K562 (cell line): ENCODE results near the gene CEBPA. TPM values are rescaled to one million over a fixed set of nuclear protein-coding genes. Genes with fewer than 3 reads are reported as not detected.
A peak's percentile ranks its signal among the peaks of the same experiment; 100 is the strongest.

Source experiments
- ATAC-seq: fragments of 200-7000 bp; cut with Tn5 transposase; 3 replicates; pipeline ENCODE4 v1.9.1; 2020; ENCODE audit warnings: moderate library complexity
- BruUV-seq: library from RNA; stranded (reverse); fragments of 400-500 nt; replicated peaks from 2 replicates; lab custom pipeline; 2021; lab: Mats Ljungman, UMichigan
- CTCF ChIA-PET: fragments of 300-600 bp; formaldehyde crosslinking; extraction: SDS; loops from one replicate; lab custom pipeline; 2021; ENCODE audit warnings: low intra/inter-chr PET ratio; lab: Yijun Ruan, JAX
- POLR2A ChIA-PET: fragments of 300-600, 350-650 bp; sonication (Branson Sonifier 250); formaldehyde crosslinking; extraction: SDS; loops from one replicate; lab custom pipeline; 2021; ENCODE audit warnings: antibody characterized with exemption, inconsistent platforms; lab: Yijun Ruan, JAX
- DNase-seq, 4 experiments: peaks; one replicate each; pipeline versions ENCODE4 v3.0.0 to v3.0.0-alpha.2; 2011 to 2018; ENCODE audit warnings: low spot score in 3 of 4, mixed read lengths in 3 of 4; ENCODE audit errors: extremely low read depth in 1 of 4
- FAIRE-seq: peaks from 2 replicates; lab custom pipeline; 2011; peaks lifted over from hg19 to GRCh38; lab: Jason Lieb, UNC
- H2AFZ ChIP-seq: 2 replicates; pipeline ENCODE4 v1.6.0; 2011; ENCODE audit warnings: low read depth, low read length, control low read depth, inconsistent platforms
- H3K27ac ChIP-seq: fragments of 200-600 bp; 3 replicates; pipeline ENCODE4 v1.8.0; 2011; ENCODE audit warnings: low read depth, mild to moderate bottlenecking, control low read depth, inconsistent platforms, low read length, moderate library complexity, mixed read lengths; ENCODE audit errors: extremely low read depth
- H3K27me3 ChIP-seq, 2 experiments: fragments of 300-600 bp in 1 of 2; 2 replicates in 1 of 2; 3 replicates in 1 of 2; pipeline versions ENCODE4 v1.6.0 to v1.8.0; 2011; ENCODE audit warnings: inconsistent platforms in 2 of 2, low read length in 2 of 2, mild to moderate bottlenecking in 1 of 2, mixed read lengths in 1 of 2, moderate library complexity in 1 of 2; ENCODE audit not compliant: control insufficient read depth in 2 of 2, insufficient read depth in 2 of 2
- H3K36me3 ChIP-seq: fragments of 300-600 bp; 3 replicates; pipeline ENCODE4 v1.8.0; 2011; ENCODE audit warnings: mild to moderate bottlenecking, low read length, inconsistent platforms; ENCODE audit not compliant: control insufficient read depth, insufficient read depth
- H3K4me1 ChIP-seq, 2 experiments: fragments of 200-600 bp in 1 of 2; replicated peaks in 1 of 2; 2 replicates in 1 of 2; 3 replicates in 1 of 2; pipeline versions ENCODE4 v1.5.1 to v1.8.0; 2011; ENCODE audit warnings: inconsistent platforms in 2 of 2, low read length in 2 of 2, mild to moderate bottlenecking in 1 of 2, mixed read lengths in 1 of 2, moderate library complexity in 1 of 2; ENCODE audit not compliant: control insufficient read depth in 2 of 2, insufficient read depth in 2 of 2
- H3K4me2 ChIP-seq: 2 replicates; pipeline ENCODE4 v1.6.1; 2011; ENCODE audit warnings: low read length, control low read depth, inconsistent platforms, mixed read lengths; ENCODE audit not compliant: insufficient read depth
- H3K4me3 ChIP-seq: fragments of 200-600 bp; sonication (generic), shearing (Covaris generic); 2 replicates; pipeline ENCODE4 v1.5.1; 2016; ENCODE audit warnings: control low read depth, inconsistent platforms
- H3K79me2 ChIP-seq: fragments of 200-600 bp; 3 replicates; pipeline ENCODE4 v1.8.0; 2011; ENCODE audit warnings: low read length, inconsistent platforms; ENCODE audit not compliant: control insufficient read depth, insufficient read depth
- H3K9ac ChIP-seq, 2 experiments: 2 replicates each; pipeline versions ENCODE4 v1.6.0 to v1.6.1; 2011; ENCODE audit warnings: low read depth in 2 of 2, low read length in 2 of 2, control low read depth in 1 of 2, inconsistent platforms in 1 of 2, mild to moderate bottlenecking in 1 of 2, mixed read lengths in 1 of 2; ENCODE audit not compliant: insufficient read depth in 1 of 2
- H3K9me1 ChIP-seq: one replicate; pipeline ENCODE4 v1.6.0; 2011; ENCODE audit warnings: inconsistent platforms, mild to moderate bottlenecking, low read length, moderate library complexity; ENCODE audit not compliant: control insufficient read depth, insufficient read depth
- H3K9me3 ChIP-seq: replicated peaks from 2 replicates; pipeline ENCODE4 v1.5.1; 2011; ENCODE audit warnings: low read depth, low read length, inconsistent platforms; ENCODE audit not compliant: control insufficient read depth, insufficient read depth
- H4K20me1 ChIP-seq: replicated peaks from 2 replicates; pipeline ENCODE4 v1.6.1; 2011; ENCODE audit warnings: low read length, inconsistent platforms, mixed read lengths; ENCODE audit not compliant: control insufficient read depth, insufficient read depth
- DIDO1 ChIP-seq: fragments of 450-650 bp; IDR thresholded peaks from 2 replicates; pipeline ENCODE4 v1.6.1; 2016; ENCODE audit warnings: low read depth, missing biosample characterization, missing genetic modification characterization
- NKRF ChIP-seq: fragments of 450-650 bp; IDR thresholded peaks from 2 replicates; pipeline ENCODE4 v1.6.1; 2016; ENCODE audit warnings: borderline replicate concordance
- NR2C1 ChIP-seq, 2 experiments: fragments of 450-650 bp; IDR thresholded peaks; 2 replicates each; pipeline ENCODE4 v1.6.1; 2017; ENCODE audit warnings: mild to moderate bottlenecking in 2 of 2, antibody characterized with exemption in 1 of 2, inconsistent platforms in 1 of 2, missing compliant biosample characterization in 1 of 2, missing genetic modification characterization in 1 of 2
- PHF20 ChIP-seq: fragments of 450-650 bp; IDR thresholded peaks from 2 replicates; pipeline ENCODE4 v1.6.1; 2018; ENCODE audit not compliant: partially characterized antibody
- RBFOX2 ChIP-seq: fragments of 200-400 bp; formaldehyde crosslinking; IDR thresholded peaks from 2 replicates; pipeline ENCODE4 v1.6.1; 2017; ENCODE audit warnings: low read depth, mild to moderate bottlenecking, low read length, moderate library complexity
- SMAD1 ChIP-seq: fragments of 150-350 bp; IDR thresholded peaks from 2 replicates; pipeline ENCODE4 v1.6.1; 2014; ENCODE audit warnings: low read length, low read depth; ENCODE audit not compliant: partially characterized antibody
- TAF15 ChIP-seq: fragments of 200-400 bp; formaldehyde crosslinking; IDR thresholded peaks from 2 replicates; pipeline ENCODE4 v1.6.1; 2017; ENCODE audit warnings: mild to moderate bottlenecking, low read depth, low read length, moderate library complexity
- TSC22D4 ChIP-seq: fragments of 450-650 bp; IDR thresholded peaks from 2 replicates; pipeline ENCODE4 v1.6.1; 2016; ENCODE audit warnings: missing genetic modification characterization, missing biosample characterization, control low read depth
- ZNF24 ChIP-seq: fragments of 450-650 bp; IDR thresholded peaks from 2 replicates; pipeline ENCODE4 v1.6.1; 2016
- WGBS: fragments of 100-300 bp; shearing (Covaris generic); methylation state at CpG from one replicate; pipeline ENCODE4 v1.1.6; 2016; ENCODE audit warnings: low coverage, mixed read lengths; ENCODE audit not compliant: insufficient coverage; ENCODE audit errors: missing lambda C conversion rate; 5-methylcytosine and 5-hydroxymethylcytosine counted together
- in situ Hi-C: fragments of 300-500 bp; cut with MboI; formaldehyde crosslinking; loops from 4 replicates; pipeline ENCODE4 v1.15.0; 2018; ENCODE audit warnings: inconsistent platforms, mixed read lengths
- intact Hi-C: fragments of 100-400 bp; cut with micrococcal nuclease; formaldehyde crosslinking; loops from 2 replicates; pipeline ENCODE4 v1.14.2; 2022
- polyA plus RNA-seq, 8 experiments: library from polyadenylated mRNA; depleted of rRNA in 4 of 8; stranded (reverse) in 5 of 8; unstranded in 3 of 8; fragments of >200 nt; fragmentation: Nextera tagmentation in 2 of 8; fragmentation: Illumina TruSeq in 1 of 8; extraction: Ambion mirVana in 2 of 8; extraction: Trizol in 1 of 8; gene quantifications; 2 replicates each; pipeline versions ENCODE4 v1.2.1 to v1.2.3, GENCODE V29; 2011 to 2014; ENCODE audit warnings: inconsistent platforms in 1 of 8, missing spikeins in 1 of 8
- total RNA-seq, 7 experiments: library from RNA; depleted of rRNA in 6 of 7; stranded (reverse); fragments of >200 nt in 6 of 7; fragmentation: Illumina TruSeq in 2 of 7; extraction: Trizol in 2 of 7; gene quantifications; 2 replicates each; pipeline versions ENCODE4 v1.2.1 to v1.2.3, GENCODE V29; 2011 to 2021; ENCODE audit warnings: low replicate concordance in 1 of 7
- TF ChIP-seq, protein P1 (sequence below): fragments of 250-450 bp; sonication (Bioruptor Pico); IDR thresholded peaks from 2 replicates; pipeline ENCODE4 v1.4.0; 2020; ENCODE audit warnings: mild to moderate bottlenecking
- TF ChIP-seq, protein P2 (sequence below): fragments of 250-450 bp; sonication (Bioruptor Pico); IDR thresholded peaks from 2 replicates; pipeline ENCODE4 v1.4.0; 2020; ENCODE audit warnings: borderline replicate concordance

The CEBPA gene
- total and polyA plus RNA-seq, 9 of the 15 experiments (the other 6 are each of a cell fraction or from before 2014, with no cell fraction given), result 0.03 to 0.59 (median 0.15) TPM; not detected in 2

DNA sequence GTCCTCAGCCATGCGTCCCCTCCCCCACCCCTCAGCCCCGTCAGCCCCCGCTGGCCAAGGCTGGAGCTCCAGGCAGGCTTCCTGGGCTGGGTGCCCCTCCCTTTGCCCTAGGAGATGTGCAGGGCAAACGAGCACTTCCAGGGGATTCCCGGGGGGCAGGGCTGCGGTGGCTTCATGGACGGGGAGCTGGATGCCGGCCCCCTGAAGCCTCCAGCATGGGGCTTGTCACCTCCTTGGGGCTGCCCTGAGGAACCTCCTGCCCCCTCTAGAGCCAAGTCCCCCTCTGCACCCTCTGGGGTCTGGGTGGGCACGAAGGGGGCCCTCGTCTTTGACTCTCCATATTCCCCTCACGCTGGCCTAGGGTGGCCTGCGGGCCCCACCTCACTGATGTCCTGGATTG, 51.3 kb downstream of the CEBPA start (continued):
- TF ChIP-seq ZNF24, result no peak
- TF ChIP-seq, protein P1, sequence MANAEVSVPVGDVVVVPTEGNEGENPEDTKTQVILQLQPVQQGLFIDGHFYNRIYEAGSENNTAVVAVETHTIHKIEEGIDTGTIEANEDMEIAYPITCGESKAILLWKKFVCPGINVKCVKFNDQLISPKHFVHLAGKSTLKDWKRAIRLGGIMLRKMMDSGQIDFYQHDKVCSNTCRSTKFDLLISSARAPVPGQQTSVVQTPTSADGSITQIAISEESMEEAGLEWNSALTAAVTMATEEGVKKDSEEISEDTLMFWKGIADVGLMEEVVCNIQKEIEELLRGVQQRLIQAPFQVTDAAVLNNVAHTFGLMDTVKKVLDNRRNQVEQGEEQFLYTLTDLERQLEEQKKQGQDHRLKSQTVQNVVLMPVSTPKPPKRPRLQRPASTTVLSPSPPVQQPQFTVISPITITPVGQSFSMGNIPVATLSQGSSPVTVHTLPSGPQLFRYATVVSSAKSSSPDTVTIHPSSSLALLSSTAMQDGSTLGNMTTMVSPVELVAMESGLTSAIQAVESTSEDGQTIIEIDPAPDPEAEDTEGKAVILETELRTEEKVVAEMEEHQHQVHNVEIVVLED, result no peak
- TF ChIP-seq, protein P2, sequence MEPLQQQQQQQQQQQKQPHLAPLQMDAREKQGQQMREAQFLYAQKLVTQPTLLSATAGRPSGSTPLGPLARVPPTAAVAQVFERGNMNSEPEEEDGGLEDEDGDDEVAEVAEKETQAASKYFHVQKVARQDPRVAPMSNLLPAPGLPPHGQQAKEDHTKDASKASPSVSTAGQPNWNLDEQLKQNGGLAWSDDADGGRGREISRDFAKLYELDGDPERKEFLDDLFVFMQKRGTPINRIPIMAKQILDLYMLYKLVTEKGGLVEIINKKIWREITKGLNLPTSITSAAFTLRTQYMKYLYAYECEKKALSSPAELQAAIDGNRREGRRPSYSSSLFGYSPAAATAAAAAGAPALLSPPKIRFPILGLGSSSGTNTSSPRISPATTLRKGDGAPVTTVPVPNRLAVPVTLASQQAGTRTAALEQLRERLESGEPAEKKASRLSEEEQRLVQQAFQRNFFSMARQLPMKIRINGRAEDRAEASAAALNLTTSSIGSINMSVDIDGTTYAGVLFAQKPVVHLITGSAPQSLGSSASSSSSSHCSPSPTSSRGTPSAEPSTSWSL (CRISPR knock-in tag), result no peak

DNA sequence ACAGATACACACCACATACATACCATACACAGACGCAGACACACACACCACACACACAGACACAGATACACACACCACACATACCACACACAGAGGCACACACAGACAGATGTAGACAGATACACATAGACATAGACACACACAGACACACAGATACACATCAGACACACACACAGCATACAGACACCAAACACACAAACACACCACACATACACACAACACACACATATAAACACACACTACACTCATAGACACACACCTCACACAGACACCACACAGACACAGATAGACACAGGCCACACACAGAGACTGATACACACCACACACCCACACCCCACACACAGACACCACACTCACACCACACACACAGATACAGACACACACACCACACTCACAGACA, 51.8 kb downstream of the CEBPA start:
- 0% methylated on average over 1 of the region's 1 CpG for WGBS
- ChIA-PET CTCF (no interaction called here), POLR2A (no interaction called here)
- H4K20me1 ChIP-seq, result no peaks in the 10 kb centered on the region
- BruUV-seq, result no TSS peak
- H3K27ac ChIP-seq, result no peak overlapping the region
- DNase-seq, result no peak
- TF ChIP-seq TSC22D4 (tag) (peak; percentile 19; the same call in 1 of the 2 replicates), NKRF (peak; percentile 42; the same call in 1 of the 2 replicates), SMAD1 (no peak), NR2C1 (IDR thresholded peaks at IDR 0.05) (no peak), NR2C1 (tag; IDR thresholded peaks at IDR 0.05) (no peak), PHF20 (peak; percentile 43), DIDO1 (no peak), TAF15 (no peak), RBFOX2 (no peak)
- no peaks in the 10 kb centered on the region for H3K79me2 ChIP-seq
- no peak for ATAC-seq
- FAIRE-seq, result no peak
- in situ Hi-C loops, result no loop called here
- no peak overlapping the region for H3K4me3 ChIP-seq
- no peaks in the 10 kb centered on the region for H3K9me1 ChIP-seq
- H3K4me2 ChIP-seq, result no peak overlapping the region
- H2AFZ ChIP-seq, result no peak overlapping the region
- peaks cover 2 to 25% of the 10 kb centered on the region in 2 experiments; a peak in 2 of 5 replicates for H3K27me3 ChIP-seq
- peaks cover 7% of the 10 kb centered on the region; the same call in 1 of the 2 replicates for H3K9me3 ChIP-seq
- peaks cover 0 to 16% of the 10 kb centered on the region in 2 experiments; a peak in 2 of 5 replicates for H3K4me1 ChIP-seq
- no peak overlapping the region for H3K9ac ChIP-seq
- intact Hi-C loops, result no loop called here
- no peaks in the 10 kb centered on the region for H3K36me3 ChIP-seq
